Trophoblast cell (in vitro differentiated cells and primary cell): ENCODE measurements around the gene ACP4.
"Not testable (repeated sequence)": the region's sequence is repeated elsewhere in the genome, so short reads cannot be mapped to it uniquely, and the experiment has no call there.

Experiments used
- DNase-seq, 2 donors: peaks; one replicate each; pipeline ENCODE4 v3.0.0-alpha.2; 2016
- H2AFZ ChIP-seq: 2 replicates; pipeline ENCODE4 v1.6.1; 2013; ENCODE audit warnings: low read length, moderate library complexity, mild to moderate bottlenecking; ENCODE audit not compliant: insufficient read depth, poor library complexity
- H2AK5ac ChIP-seq: 2 replicates; pipeline ENCODE4 v1.6.1; 2013; ENCODE audit warnings: mild to moderate bottlenecking, low read length
- H2BK120ac ChIP-seq: 2 replicates; pipeline ENCODE4 v1.6.1; 2013; ENCODE audit warnings: low read length, mild to moderate bottlenecking, moderate library complexity; ENCODE audit not compliant: insufficient read depth, poor library complexity
- H2BK12ac ChIP-seq: 2 replicates; pipeline ENCODE4 v1.6.1; 2013; ENCODE audit warnings: mild to moderate bottlenecking, low read length, moderate library complexity
- H2BK5ac ChIP-seq: 2 replicates; pipeline ENCODE4 v1.6.1; 2013; ENCODE audit warnings: low read length, low read depth, moderate library complexity, mild to moderate bottlenecking; ENCODE audit not compliant: poor library complexity
- H3K14ac ChIP-seq: 2 replicates; pipeline ENCODE4 v1.6.1; 2013; ENCODE audit warnings: mild to moderate bottlenecking, low read length
- H3K18ac ChIP-seq: 2 replicates; pipeline ENCODE4 v1.6.1; 2013; ENCODE audit warnings: mild to moderate bottlenecking, low read length
- H3K23ac ChIP-seq: 2 replicates; pipeline ENCODE4 v1.6.1; 2013; ENCODE audit warnings: low read length
- H3K27ac ChIP-seq: 2 replicates; pipeline ENCODE4 v1.5.1; 2013; ENCODE audit warnings: low read depth, mild to moderate bottlenecking, inconsistent platforms, low read length, moderate library complexity
- H3K27me3 ChIP-seq: 2 replicates; pipeline ENCODE4 v1.6.1; 2013; ENCODE audit warnings: inconsistent platforms, mild to moderate bottlenecking, low read length, moderate library complexity; ENCODE audit not compliant: insufficient read depth
- H3K36me3 ChIP-seq, 2 experiments: 1 replicate in 1 of 2; 2 replicates in 1 of 2; pipeline ENCODE4 v1.6.1; 2013; ENCODE audit warnings: low read length in 2 of 2, mild to moderate bottlenecking in 2 of 2, moderate library complexity in 1 of 2; ENCODE audit not compliant: insufficient read depth in 2 of 2, control insufficient read depth in 1 of 2
- H3K4ac ChIP-seq: 2 replicates; pipeline ENCODE4 v1.6.1; 2013; ENCODE audit warnings: low read depth, mild to moderate bottlenecking, low read length, moderate library complexity
- H3K4me1 ChIP-seq, 2 experiments: 1 replicate in 1 of 2; 2 replicates in 1 of 2; pipeline ENCODE4 v1.6.1; 2013; ENCODE audit warnings: low read length in 2 of 2, mild to moderate bottlenecking in 2 of 2, moderate library complexity in 1 of 2; ENCODE audit not compliant: insufficient read depth in 2 of 2, control insufficient read depth in 1 of 2
- H3K4me2 ChIP-seq: 2 replicates; pipeline ENCODE4 v1.6.1; 2013; ENCODE audit warnings: inconsistent platforms, mild to moderate bottlenecking, low read length, moderate library complexity
- H3K4me3 ChIP-seq: 2 replicates; pipeline ENCODE4 v1.5.1; 2013; ENCODE audit warnings: mild to moderate bottlenecking, low read depth, low read length, inconsistent platforms
- H3K79me1 ChIP-seq: one replicate; pipeline ENCODE4 v1.6.1; 2013; ENCODE audit warnings: low read length
- H3K79me2 ChIP-seq: 2 replicates; pipeline ENCODE4 v1.6.1; 2013; ENCODE audit warnings: low read length, mild to moderate bottlenecking; ENCODE audit not compliant: control insufficient read depth, insufficient read depth, poor library complexity
- H3K9ac ChIP-seq: 2 replicates; pipeline ENCODE4 v1.6.1; 2013; ENCODE audit warnings: mild to moderate bottlenecking, low read length
- H3K9me3 ChIP-seq: 2 replicates; pipeline ENCODE4 v1.6.1; 2013; ENCODE audit warnings: low read depth, mild to moderate bottlenecking, control low read depth, inconsistent platforms, low read length; ENCODE audit not compliant: insufficient read depth
- H4K12ac ChIP-seq: 2 replicates; pipeline ENCODE4 v1.6.1; 2013; ENCODE audit warnings: low read depth, mild to moderate bottlenecking, low read length, moderate library complexity
- H4K8ac ChIP-seq: 2 replicates; pipeline ENCODE4 v1.6.1; 2013; ENCODE audit warnings: low read depth, mild to moderate bottlenecking, low read length, moderate library complexity
- H4K91ac ChIP-seq: one replicate; pipeline ENCODE4 v1.6.1; 2013; ENCODE audit warnings: low read depth, mild to moderate bottlenecking, low read length, moderate library complexity
- WGBS: extraction: QIAGEN DNeasy Blood & Tissue Kit; methylation state at CpG from one replicate; pipeline ENCODE4 v1.1.7; 2013; ENCODE audit warnings: missing lambda C conversion rate; ENCODE audit not compliant: insufficient read length, insufficient coverage; ENCODE audit errors: extremely low coverage; 5-methylcytosine and 5-hydroxymethylcytosine counted together

ACP4 gene

DNA sequence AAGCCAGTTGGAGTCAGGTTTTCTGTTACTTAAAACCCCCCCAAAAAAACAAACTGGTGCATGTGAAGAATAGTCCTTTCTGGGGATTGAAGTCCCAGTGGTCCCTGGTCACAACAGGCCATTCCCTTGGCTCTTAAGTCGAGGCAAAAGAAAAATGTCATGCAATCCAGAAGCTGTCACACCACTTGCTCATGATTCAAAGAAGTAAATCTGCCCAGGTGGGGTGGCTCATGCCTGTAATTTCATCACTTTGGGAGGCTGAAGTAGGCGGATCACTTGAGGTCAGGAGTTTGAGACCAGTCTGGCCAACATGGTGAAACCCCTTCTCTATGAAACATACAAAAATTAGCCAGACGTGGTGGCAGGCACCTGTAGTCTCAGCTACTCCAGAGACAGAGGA is 28.7 kb upstream of the ACP4 start:
- not testable (repeated sequence) for H2AFZ ChIP-seq, H2BK12ac ChIP-seq, H3K9me3 ChIP-seq, H3K79me1 ChIP-seq, H2BK120ac ChIP-seq, H3K9ac ChIP-seq, H2BK5ac ChIP-seq, H4K12ac ChIP-seq, H3K4me2 ChIP-seq, H3K4me1 ChIP-seq, H3K18ac ChIP-seq, H3K36me3 ChIP-seq, H3K79me2 ChIP-seq, H3K14ac ChIP-seq, H3K4ac ChIP-seq, H3K27ac ChIP-seq, H4K91ac ChIP-seq, H3K27me3 ChIP-seq, H2AK5ac ChIP-seq, H3K23ac ChIP-seq, H3K4me3 ChIP-seq, H4K8ac ChIP-seq
- WGBS: no CpG with 5 or more reads among the region's 3 CpGs
- DNase-seq: peak; percentile 72 to 75

- H3K27me3 ChIP-seq, H3K4me2 ChIP-seq, H3K79me2 ChIP-seq, H3K9me3 ChIP-seq, H2BK12ac ChIP-seq, H3K4me1 ChIP-seq, H3K36me3 ChIP-seq, H4K12ac ChIP-seq, H3K4ac ChIP-seq, H3K9ac ChIP-seq, H2AK5ac ChIP-seq, H3K4me3 ChIP-seq, H3K23ac ChIP-seq, H2AFZ ChIP-seq: not testable (repeated sequence)
- H2BK5ac ChIP-seq: peak overlapping the region; percentile 61
- peak overlapping the region; percentile 91 for H4K91ac ChIP-seq
- peak overlapping the region; percentile 50 for H3K27ac ChIP-seq
- H3K18ac ChIP-seq: peak overlapping the region; percentile 58
- H2BK120ac ChIP-seq: peak overlapping the region; percentile 72
- peak overlapping the region; percentile 88 for H3K14ac ChIP-seq
- peaks cover 13% of the 10 kb centered on the region for H3K79me1 ChIP-seq
- peak; percentile 57 to 58 for DNase-seq
- no CpG with 5 or more reads among the region's 13 CpGs for WGBS
- peak overlapping the region; percentile 48 for H4K8ac ChIP-seq
Measured at GRCh38 chr19:50763521-50763920, 26.7 kb upstream of the ACP4 start.

DNA sequence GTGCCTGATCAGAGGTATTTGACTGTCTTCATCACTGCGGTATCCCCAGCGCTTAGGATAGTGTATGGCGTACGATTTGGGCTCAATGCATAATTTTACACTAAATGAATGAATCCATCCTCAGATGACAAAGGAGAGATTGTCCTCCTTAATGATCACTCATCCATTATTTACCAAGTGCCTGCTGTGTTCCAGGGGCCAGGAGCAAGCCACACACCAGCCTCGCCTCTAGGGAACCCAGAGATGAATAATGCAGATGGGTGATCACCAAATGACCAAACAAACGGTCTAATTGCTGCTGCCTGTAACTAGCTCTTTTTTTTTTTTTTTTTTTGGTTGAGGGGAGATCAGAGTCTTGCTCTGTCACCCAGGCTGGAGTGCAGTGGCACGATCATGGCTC is 25.8 kb upstream of the ACP4 start:
- no peak overlapping the region for H4K8ac ChIP-seq
- no peak for DNase-seq
- peaks cover 1% of the 10 kb centered on the region for H3K79me2 ChIP-seq
- no peak overlapping the region for H2AFZ ChIP-seq
- no peak overlapping the region for H2BK12ac ChIP-seq
- peaks cover 0 to 4% of the 10 kb centered on the region in 2 experiments for H3K4me1 ChIP-seq
- no peak overlapping the region for H3K4me2 ChIP-seq
- H4K91ac ChIP-seq: peak overlapping the region; percentile 19
- no peak overlapping the region for H3K9ac ChIP-seq
- H3K4ac ChIP-seq: no peak overlapping the region
- no peaks in the 10 kb centered on the region for H3K36me3 ChIP-seq
- no peak overlapping the region for H2AK5ac ChIP-seq
- no peak overlapping the region for H3K27ac ChIP-seq
- no CpG with 5 or more reads among the region's 7 CpGs for WGBS
- H2BK120ac ChIP-seq: no peak overlapping the region
- peaks cover 3% of the 10 kb centered on the region for H3K9me3 ChIP-seq
- no peak overlapping the region for H3K18ac ChIP-seq
- H3K27me3 ChIP-seq: no peaks in the 10 kb centered on the region
- H3K14ac ChIP-seq: no peak overlapping the region
- H3K79me1 ChIP-seq: peaks cover 13% of the 10 kb centered on the region
- H2BK5ac ChIP-seq: no peak overlapping the region
- H3K23ac ChIP-seq: no peak overlapping the region
- no peak overlapping the region for H4K12ac ChIP-seq
- H3K4me3 ChIP-seq: no peak overlapping the region

DNA sequence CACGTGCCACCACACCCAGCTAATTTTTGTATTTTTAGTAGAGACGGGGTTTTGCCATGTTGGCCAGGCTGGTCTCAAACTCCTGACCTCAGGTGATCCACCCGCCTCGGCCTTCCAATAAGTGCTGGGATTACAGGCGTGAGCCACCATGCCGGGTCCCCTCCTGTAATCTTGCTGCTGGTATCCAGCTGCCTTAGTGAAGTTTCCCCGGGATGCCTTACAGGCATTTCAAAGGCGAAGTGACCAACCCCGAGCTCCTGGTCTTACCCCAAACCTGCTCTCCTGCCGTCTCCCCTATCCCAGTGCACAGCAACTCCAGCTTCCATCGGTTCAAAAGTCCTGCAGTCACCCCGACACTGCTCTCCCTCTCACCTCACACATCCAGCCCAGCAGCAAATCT is 23.5 kb upstream of the ACP4 start:
- H3K27ac ChIP-seq: peak overlapping the region; percentile 35
- not testable (repeated sequence) for H4K12ac ChIP-seq, H3K14ac ChIP-seq, H2AK5ac ChIP-seq, H2AFZ ChIP-seq, H2BK5ac ChIP-seq, H2BK120ac ChIP-seq, H3K23ac ChIP-seq, H3K4me1 ChIP-seq, H3K4ac ChIP-seq, H3K79me2 ChIP-seq, H3K36me3 ChIP-seq, H2BK12ac ChIP-seq, H3K18ac ChIP-seq, H3K9me3 ChIP-seq, H3K27me3 ChIP-seq, H3K4me3 ChIP-seq, H3K9ac ChIP-seq
- H3K4me2 ChIP-seq: peak overlapping the region; percentile 3
- no CpG with 5 or more reads among the region's 12 CpGs for WGBS
- peaks cover 13% of the 10 kb centered on the region for H3K79me1 ChIP-seq
- peak overlapping the region; percentile 69 for H4K91ac ChIP-seq
- H4K8ac ChIP-seq: peak overlapping the region; percentile 71
- DNase-seq: peak; percentile 85 to 89
